ENCODE data around the gene GIT2.

DNA sequence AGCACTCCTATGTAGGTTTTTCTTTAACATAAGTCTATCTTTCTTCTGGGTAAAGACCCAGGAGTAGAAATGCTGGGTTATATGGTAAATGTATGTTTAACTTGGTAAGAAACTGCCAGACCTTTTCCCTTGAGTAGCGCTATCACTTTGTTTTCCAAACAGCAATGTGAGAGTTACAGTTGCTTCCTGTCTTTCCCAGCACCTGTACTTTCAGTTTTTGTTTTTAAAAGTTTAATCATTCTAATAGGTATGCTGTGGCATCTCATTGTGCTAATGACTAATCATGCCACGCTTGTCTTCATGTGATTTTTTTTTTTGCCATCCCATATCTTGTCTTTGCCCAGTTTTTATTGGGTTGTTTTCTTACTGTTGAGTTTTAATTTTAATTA is 28.1 kb downstream of the GIT2 start:
- no peak for TF ChIP-seq CTCF (IDR thresholded peaks at IDR 0.05)
- TF ChIP-seq POLR2A (IDR thresholded peaks at IDR 0.05), result no peak
- TF ChIP-seq POLR2AphosphoS5 (IDR thresholded peaks at IDR 0.05), result no peak
- TF ChIP-seq EP300 (IDR thresholded peaks at IDR 0.05), result no peak
